Measurements from ENCODE around the gene HHLA2.

HHLA2 gene

DNA sequence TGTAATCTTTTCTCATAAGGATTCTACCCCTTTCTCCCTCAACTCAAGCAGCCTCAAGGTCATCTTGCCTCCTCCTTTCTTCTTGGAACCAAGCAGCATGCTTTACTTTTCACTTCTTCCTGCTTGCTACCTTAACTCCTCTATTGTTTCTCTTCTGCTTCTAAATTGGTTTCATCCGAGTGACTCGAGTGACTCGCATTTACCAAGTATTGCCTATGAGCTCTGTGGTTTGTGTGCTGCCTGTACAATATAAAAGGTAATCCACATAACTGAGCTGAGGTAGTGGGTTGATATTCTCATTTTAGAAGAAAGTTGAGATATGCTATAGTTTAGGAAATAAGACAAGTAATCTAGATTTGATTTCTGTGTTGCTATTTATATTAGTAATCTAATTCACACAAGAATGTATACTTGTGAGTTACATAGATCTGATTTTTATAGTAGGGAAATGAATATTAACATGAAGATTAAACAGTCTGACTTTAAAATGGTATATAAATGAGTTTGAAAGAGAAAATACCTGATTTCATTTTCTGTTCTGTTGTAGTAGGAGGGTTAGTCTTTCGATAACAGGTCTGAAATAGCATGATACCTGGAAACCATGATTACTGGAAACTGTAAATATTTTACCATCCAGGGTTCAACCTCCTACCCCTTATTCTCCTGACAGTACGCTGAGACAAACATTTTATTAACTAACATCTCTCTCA is 5.5 kb downstream of the HHLA2 start:
- DNase-seq: peak in 1 of 6 experiments; percentile 9

DNA sequence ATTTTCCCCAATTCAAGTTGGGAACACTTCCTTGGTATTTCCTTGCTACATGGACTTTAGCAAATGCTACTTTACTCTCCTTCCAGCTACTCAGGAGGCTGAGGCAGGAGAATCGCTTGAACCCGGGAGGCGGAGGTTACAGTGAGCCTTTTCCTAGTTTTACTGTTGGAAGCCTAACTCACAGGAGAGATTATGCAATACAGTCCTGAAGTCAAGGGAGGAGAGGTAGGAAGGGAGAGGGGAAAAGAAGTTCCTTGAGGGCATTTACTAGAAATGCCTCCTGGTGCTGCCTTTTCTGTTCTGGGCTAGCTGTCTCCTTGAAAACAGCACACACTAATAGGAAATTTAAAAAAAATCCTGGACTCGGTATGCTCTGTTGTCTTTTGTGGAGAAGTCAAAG is 6.2 kb downstream of the HHLA2 start:
- no peak for DNase-seq

DNA sequence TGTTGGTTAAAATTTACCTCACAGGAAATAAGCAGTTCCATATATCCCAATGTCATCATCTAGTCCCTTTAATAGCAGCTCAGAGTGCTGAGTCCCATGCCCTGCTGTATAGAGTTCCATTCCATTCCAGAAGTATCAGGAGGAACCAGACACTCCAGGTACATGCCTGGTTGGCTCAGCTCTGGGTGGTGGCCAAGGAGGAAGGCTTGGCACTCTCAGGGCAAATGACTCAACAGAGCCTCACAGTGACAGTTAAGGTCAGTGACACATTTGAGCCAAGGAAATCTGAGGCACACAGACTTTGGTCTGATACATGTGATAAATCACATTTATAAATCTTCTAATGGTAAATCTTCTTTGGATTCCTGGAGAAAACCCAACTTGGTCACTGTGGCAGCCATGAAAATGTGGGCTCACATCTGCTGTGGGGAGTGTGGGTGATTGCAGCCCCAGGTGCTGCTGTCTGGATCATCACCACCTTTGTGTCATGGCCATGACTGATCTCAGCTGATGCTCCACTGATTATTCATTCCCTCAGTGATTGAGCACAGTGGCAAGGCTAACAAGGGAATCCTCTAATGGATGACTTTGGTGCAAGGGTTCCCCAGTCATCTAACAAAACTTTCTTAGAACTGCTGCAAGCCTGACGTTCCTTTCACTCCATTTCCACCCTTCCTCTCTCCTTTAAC is 9.3 kb downstream of the HHLA2 start:
- DNase-seq: no peak

DNA sequence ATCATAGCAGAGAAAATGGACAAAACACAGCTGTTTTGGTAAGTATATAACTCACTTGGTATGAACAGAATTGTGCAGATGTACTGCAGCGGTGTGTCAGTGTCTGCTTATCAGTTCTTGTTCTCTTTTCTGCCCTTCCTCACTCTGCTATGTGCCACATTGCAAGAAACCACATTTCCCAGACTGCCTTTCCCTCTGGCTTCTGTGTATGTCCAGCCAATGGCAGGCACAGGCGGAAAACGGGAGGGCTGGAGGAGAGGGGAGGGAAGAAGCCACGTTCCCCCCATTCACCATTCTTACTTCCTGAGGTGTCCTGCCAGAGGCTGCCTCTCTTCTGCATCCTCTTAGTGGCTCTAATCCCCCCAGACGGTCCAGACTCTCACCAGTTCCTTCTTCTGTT is 15.4 kb downstream of the HHLA2 start:
- no peak for DNase-seq

DNA sequence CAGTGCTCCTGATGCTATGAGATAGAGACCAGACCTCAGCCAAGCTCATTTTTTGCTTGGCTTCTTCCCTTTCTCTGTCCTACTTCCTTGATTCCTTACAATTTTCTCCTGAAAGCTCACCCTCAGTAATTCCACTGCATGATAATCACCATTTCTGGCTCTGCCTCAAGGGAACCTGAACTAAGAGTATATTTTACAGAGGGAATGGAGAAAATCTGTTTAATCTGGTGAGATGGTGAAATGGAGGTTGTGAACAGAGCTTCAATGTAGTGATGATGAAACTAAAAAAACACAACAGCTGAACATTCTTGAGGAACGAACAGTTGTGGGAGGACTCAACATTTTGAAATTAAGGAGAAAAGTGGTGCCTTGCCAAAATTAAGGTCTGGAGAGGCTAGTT is 16.3 kb downstream of the HHLA2 start:
- no peak for DNase-seq

DNA sequence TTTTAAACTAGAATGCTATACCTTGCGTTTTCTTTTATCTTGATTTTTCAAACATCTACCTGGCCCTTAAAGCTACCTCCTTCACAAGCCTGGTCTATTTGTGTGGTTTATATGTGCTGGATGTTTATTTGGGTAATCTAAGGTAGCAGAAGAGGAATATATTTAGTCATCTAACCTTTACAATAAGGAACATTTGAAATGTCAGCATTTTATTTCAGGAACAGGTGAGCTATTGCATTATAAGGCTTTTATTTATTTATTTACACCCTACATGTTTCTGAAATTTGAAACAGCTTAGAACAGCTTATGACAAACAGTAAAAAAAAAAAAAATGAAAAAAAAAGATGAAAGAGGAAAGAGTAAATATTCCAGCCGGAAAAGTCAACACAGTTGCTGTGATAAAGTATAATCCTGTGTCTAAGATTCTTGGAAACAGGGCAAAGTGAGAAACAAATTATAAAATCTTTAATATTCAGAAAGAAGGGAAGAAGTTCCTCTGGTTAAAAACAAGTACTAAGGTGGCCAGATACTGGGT is 19.5 kb downstream of the HHLA2 start:
- DNase-seq: no peak

DNA sequence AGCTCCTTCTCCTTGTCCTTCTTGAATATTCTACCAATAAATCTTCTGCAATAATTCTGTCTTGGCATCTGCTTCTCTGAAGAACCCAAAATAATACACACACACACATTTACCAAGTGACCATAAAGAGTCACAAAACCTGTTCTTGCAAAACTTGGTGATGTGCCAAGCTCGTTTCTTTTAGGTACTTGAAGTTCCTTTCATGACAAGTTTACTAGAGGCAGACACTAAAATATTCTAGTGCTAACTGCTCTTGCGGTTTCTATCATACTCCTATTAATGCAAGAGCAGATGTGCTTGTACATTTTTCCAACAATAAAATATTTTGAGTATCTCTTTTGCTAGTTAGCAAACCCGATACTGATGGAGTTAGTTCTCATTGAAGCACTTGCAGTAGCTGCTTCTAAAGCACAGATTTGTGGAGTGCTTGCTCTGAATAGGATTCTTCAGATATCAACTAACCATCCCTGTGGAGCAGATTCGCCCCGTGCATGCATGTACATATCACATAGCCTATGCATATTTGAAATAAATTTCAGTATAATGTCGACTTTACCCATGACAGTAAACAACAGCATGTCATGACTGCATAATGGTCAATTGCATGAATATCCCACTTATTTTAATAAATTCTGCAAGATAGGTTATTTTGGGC is 23.2 kb downstream of the HHLA2 start:
- no peak for DNase-seq

DNA sequence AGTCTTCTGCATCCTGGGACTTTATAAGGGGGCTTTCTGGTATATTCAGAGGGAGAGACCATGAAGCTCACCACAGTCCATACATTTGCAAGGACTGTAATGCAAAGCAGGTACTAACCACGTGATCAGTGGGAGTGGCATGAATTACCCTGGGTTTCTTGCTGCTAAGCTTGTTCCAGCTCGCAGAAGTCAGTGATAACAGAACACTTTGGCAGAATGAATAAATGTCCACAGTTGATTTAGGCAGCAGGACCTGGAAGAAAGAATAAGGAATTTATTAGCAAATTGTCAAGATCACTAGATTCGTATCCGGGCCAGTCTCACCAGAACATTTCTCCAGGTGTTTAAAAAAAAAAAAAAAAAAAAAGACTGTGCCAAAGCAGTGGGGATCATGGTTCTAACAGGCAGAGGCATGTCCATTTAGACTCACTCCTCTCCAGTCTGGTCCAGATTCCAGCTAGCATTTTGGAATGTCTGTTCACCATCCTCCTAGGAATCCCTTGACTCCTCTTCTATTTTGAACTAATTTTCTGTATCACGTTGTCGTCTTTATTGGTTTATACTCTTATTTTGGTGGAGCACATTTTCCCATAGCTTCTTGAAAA is 24.5 kb downstream of the HHLA2 start:
- no peak for DNase-seq

DNA sequence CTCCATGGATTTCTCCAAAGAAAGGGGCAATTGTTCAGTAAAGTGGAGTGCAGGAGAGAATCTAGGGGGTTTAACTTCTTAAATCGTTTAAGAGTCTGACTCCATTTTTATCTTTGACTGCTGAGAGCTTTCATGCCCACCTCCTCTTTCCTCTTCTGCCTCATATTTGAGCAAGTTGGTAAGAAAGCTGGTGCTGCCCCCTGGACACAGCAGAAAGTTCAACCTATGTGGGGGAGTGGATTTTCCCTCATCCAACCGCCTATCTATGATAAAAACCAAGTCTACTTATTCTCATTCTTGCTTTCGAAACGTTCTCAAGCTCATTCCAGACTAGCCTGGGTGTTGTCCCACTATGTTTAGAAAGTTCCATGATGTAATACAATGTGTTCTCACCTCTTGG is 26.0 kb downstream of the HHLA2 start:
- peak in 4 of 6 experiments; percentile 10 to 25 (median 18) for DNase-seq

DNA sequence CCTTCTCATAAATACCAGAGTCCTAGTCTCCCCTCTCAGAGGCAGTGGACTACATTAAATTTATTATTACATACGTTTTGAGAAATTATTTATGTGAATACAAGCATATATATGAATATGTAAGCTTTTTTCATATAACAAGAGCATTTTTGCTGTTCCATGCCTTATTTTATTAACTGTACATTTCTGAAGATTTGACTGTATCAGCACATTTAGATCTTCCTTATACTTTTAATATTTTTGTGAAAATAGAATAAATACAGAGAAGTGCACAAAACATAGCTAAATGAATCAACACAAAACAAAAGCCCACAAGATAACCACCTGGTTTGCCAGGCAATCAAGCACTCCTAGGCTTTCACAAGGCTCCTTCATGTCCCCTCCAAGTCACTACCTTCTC is 27.8 kb downstream of the HHLA2 start:
- no peak for DNase-seq

DNA sequence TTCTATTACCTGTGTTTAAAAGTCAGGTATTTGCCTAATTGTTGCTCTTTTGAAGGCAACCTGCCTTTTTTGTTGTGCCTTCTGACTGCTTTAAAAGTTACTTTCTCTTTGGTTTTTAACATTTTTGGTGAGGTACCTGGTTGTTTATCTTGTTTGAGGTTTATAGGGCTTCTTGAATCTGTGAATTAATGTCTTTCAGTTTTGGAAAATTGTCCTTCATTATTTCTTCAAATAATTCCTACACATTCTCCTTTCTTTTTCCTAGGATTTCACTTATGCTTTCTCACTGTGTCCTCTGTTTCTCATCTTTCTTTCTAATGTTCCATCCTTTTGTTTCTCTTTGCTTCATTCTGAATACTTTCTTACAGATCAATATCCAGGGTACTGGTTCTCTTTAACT is 30.8 kb downstream of the HHLA2 start:
- no peak for DNase-seq

DNA sequence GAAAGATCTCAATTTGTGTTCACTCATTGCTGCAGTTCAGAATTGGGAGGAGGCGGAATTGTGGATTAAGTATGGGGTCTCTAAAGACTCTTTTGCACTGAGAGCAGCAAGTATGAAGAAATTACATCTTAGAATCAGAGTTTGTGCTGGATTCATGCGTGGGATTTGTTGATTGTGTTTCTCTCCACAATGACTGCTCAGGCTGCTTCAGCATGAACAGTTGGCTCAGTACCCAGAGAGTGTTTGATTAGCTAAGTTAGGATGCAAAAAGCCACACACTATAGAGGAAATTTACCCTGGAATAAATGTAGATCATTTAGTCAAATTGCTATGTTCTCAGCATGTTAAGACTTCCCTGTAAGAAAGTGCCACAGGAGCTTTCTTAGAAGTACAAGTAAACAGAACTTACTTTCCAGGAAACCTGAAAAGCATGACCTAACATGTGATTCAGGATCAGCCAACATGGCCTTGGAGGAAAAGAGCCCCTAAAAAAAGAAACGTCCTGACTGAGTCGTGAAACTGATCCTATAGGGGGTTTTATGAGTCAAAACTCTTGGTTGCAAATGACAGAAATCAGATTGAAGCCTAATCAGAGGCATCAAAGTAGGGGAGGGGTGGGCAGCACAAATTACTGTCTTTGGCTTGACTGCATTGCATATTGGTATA is 32.6 kb downstream of the HHLA2 start:
- no peak for DNase-seq

DNA sequence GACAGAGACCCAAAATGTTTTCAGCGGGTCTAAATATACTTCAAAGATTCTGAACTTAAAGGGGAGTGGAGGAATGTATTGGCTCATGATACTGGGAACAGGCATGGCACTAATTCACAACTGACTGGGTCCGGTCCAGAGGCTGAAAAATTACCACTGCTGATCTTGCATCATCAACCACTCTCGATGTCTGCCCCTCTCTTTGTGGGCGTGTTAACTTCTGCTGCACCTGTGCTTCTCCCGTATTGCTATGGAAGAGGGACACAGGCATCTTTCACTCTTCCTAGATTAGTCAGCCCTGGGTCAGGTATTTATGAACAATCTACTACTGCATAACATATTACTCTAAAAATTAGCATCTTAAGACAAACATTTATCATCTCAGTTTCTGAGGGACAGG is 33.2 kb downstream of the HHLA2 start:
- DNase-seq: no peak

DNA sequence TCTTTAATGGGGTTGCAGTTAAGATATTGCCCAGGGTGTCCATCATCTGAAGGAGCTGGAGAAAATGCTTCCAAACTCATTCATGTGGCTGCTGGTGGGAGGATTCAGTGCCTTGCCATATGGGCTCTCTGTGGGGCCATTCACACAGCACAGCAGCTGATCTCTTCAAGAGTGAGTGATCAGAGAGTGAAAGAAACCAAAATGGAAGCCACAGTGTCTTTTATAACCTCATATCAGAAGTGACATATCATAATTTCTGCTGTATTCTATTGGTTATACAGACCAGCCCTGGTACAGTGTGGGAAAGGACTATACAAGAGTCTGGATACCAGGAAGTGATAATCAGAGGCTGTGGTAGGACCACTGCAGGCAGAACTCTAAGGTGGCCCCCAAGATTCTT is 33.6 kb downstream of the HHLA2 start:
- no peak for DNase-seq

DNA sequence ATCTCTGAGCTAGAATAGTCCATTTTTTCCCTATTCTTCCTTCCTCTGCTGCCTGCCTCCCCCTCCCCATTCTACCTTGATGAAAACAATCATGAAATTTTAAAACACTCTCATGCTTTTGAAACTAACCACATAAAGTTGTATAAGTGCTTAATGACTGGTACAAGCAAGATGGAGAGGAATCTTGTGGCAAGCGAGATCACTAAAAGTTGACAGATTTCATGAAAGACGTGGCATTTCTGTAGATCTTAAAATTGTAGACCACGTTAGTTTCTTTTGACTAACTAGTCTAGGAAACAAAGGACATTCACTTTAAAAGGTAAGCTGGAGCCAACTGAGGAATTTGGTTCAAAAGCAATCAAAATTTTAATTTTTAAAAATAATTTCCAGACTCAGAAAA is 35.4 kb downstream of the HHLA2 start:
- DNase-seq: no peak

DNA sequence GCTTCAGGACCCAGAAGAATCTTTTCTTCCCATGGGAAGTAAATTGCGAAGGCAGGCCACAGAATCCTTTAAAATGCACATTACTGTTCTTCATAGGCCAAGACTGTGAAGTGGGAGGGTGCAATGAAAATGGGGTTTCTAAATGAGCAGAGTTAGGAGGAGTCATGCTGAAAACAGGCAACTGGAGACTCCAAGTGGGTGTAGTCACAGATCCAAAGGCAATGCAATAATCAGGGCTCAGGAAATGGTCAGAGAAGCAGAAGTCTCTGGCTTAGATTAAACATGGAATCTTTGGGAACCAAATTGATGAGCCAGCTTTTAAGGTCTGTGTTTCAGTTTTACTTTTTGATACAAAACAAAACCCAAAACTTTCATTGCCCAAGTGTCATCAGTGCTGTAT is 37.6 kb downstream of the HHLA2 start:
- DNase-seq: no peak

DNA sequence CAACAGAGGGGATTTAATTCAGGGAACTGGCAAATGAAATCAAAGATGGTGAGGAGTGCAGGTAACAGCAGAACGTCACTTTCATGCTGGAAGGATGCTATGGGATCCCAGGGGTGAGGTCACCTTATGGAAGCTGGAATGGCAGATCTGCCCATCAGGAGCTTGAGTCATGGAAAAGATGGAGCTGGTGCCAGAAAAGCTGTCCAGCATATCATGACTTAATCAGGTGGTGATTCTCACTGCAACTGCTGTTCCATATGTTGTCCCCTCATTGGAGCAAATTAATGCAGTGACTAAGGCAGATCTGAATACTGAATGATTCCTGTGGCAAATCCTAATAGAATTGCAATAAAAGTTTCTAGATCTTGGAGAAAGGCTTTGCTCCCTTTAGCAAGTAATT is 38.4 kb downstream of the HHLA2 start:
- DNase-seq: no peak

DNA sequence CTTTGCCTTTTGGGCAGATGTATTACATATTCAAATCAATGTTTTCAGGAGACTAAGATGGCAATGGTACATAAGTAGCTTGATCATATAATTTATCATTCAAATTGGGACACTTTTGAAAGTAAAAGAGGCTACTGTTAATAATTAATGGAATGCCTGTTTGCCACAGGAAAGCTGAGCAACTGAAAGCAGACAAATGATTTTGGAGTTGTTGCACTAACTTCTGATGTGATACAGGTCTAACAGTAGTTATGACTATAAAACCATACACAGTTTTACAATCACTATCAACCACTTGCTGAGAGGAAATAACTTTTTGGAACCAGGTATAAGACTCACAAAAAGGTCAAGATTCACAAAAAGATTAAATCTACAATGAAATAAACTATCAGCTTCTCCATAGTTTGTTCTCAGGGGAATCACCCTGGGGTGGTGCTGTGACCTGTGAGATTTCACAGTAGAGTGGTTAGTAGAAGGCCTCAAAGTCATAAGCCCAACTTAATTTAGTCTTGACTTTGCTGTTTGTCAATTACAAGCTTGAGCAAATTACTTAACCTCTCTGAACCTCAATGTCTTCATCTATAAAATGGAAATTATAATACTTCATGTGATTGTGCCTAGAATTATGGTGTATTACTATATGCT is 42.7 kb downstream of the HHLA2 start:
- DNase-seq: no peak

DNA sequence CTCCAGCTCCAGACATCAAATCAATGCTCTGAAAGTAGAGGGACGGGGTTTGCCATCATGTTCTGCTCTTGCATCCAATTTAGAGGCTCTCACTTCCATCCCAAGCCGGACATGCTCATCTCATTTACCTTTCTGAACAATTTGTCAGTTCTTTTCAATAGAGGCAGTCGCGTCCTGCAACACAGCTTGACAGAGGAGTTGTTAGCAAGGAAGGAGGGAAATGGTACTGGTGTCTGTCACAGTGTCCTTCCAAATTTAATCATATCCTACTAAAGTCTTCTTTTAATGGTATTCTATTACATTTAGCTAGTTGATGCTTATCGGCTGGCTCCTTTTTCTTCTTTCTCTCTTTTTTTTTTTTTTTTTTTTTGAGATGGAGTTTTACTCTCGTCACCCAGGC is 45.6 kb downstream of the HHLA2 start:
- DNase-seq: no peak

DNA sequence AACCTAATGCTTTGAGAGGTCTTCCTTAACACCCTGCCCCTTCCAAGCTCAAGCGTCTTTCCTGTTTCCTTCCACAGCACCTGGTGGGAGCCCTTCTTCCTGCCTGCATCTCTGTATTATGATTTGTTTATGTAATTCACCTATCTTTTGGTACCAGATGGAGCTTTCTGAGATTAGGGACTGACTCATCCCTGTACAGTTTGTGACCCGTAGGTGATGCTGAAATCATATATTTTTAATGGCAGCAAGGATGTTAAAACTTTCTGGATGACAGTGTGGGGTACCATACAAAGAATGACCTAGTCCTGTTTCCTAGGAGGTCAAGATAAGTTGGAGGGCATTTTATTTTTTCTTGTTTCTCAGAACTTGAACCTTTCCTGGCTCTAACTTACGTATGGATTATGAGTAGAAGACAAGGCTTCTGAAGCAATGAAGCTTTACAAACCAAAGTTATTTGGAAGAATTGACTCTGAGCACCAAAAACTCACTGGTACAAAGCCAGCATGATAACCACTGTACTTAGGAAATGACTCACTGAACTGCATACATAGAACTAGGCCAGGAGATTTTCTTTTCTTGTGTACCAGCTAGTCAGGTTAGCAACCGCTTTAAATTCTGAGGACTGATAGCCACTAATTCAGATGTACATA is 46.6 kb downstream of the HHLA2 start:
- DNase-seq: no peak

DNA sequence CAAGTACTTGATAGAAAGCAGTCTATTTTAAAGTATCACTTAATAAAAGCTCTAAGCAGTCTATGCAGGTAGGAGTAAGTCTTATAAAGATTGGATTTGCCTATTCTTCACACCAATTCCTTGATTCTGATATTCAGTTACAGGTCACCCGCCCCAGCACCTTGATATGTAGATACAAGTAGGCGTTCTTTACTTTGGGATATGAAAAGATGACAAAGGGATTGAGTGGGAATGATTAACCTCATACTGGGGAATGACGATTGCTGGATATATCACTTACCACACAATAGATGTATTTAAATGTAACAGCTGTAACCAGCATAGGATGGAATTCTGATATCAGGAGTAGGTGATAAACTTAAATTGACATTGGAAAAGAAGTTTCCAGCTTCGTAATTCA is 47.1 kb downstream of the HHLA2 start:
- no peak for DNase-seq

Data from stimulated activated naive CD4-positive, alpha-beta T cell (primary cell).